Activated CD4-positive, alpha-beta T cell treated with anti-CD3 and anti-CD28 coated beads for 1 hour (primary cell): ENCODE measurements around the gene FREM3.
A peak's percentile ranks its signal among the peaks of the same experiment; 100 is the strongest.
"Not testable (repeated sequence)": the region's sequence is repeated elsewhere in the genome, so short reads cannot be mapped to it uniquely, and the experiment has no call there.

ENCODE experiments used
- DNase-seq: peaks from one replicate; pipeline ENCODE4 v3.0.0-alpha.2; 2020

FREM3 gene

DNA sequence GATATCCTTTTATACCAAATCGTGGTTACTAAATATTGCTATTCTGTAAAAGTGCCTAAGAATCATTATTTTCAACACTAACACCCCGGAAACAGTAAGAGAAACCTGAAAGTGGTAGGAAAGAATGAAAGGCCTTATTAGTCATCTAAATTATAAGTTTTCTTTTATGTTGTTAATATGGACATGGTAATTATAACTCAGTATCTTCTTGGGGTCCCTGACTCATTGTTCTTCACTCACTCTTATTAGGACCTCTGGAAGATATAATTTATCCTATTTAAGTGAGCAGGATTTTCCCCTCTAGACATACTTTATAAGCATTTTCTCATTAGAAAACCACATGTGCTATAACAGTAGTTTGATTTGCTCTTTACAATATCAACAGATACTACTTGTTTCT is 136.0 kb downstream of the FREM3 start:
- DNase-seq = no peak

DNA sequence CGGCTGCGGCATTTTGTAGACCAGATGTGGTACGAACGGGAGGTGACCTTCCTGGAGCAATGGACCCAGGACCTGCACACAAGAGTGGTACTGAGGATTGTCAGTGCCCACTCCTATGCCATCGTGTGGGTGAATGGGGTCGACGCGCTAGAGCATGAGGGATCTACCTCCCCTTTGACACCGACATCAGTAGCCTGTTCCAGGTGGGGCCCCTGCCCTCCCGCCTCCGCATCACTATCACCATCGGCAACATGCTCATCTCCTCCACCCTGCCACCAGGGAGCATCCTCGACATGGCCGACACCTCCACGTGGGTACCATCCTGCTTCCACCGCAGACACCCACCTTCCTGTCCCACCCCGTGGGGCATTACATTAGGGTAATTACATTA is 140.7 kb downstream of the FREM3 start:
- DNase-seq = peak; percentile 21

DNA sequence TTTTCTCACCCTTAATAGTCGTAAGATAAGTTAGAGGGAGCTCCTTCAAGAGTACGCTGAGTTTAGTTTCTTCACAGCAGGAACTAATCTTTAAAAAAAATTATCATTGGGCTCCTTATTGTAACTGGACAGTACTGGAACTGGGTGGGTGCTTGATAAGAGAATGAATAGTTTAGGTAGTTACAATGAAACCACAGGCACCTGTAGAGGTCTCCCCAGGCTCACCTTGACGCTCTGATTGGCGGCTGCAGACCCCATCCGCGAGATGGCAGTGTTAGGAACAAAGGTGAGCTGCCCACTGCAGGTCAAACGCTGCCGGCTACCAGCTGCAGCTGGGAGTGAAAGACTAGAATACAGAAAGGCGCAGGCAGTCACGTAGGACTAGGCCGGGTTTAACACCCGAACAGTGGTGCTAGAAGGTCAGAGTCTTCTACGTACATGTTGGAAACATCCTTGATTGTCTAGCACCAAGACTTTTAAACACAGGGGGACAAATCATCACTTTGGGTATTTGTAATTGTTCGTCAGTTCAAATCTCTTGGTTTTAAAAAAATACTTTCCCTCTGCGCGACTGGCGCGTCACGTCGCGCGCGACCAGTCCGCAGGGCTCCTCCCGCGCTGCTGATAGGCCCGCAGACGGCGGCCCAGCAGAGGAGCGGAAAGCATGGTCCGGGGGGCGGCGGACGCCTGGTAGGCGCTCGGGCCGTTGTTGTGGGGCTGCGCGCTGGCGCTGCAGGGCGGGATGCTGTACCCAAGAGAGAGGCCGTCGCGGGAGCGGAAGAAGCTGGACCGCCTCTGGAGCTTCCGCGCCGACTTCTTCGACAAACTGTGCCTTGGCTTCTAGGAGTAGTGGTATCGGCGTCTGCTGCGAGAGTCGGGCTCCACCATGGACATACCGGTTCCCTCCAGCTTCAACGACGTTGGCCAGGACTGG is 141.4 kb downstream of the FREM3 start:
- DNase-seq = peak; percentile 68

DNA sequence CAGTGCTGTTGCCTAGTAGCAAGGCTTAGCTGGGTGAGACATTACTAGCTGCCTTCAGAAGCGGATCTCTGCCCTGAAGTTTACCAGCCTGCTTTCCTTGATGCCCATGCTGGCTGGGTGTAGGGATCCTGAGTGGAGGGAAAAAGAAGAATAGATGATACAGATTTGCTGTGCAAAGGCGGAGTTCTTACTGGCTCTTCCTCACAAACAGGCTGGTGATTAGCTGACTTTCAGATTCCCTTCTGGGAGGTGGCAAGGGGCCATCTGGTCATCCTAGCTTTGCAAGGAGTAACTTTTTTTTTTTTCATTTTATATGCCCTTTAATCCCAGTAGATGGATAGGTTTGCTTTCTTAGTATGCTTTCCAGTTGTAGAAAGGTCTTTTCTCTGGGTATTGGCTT is 142.2 kb downstream of the FREM3 start:
- DNase-seq = no peak

DNA sequence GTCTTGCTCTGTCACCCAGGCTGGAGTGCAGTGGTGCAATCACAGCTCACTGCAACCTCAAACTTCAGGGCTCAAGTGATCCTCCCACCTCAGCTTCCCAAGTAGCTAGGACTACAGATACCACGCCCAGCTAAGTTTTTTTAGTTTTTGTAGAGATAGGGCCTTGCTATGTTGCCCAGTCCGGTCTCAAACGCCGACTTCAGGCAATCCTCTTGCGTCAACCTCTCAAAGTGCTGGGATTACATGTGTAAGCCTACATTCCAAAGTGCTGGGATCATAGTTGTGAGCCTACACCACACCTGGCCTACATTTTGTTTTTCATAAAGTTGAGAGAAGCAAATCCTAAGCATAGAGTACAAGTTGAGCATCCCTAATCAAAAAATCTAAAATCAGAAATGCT is 144.8 kb downstream of the FREM3 start:
- no peak for DNase-seq

DNA sequence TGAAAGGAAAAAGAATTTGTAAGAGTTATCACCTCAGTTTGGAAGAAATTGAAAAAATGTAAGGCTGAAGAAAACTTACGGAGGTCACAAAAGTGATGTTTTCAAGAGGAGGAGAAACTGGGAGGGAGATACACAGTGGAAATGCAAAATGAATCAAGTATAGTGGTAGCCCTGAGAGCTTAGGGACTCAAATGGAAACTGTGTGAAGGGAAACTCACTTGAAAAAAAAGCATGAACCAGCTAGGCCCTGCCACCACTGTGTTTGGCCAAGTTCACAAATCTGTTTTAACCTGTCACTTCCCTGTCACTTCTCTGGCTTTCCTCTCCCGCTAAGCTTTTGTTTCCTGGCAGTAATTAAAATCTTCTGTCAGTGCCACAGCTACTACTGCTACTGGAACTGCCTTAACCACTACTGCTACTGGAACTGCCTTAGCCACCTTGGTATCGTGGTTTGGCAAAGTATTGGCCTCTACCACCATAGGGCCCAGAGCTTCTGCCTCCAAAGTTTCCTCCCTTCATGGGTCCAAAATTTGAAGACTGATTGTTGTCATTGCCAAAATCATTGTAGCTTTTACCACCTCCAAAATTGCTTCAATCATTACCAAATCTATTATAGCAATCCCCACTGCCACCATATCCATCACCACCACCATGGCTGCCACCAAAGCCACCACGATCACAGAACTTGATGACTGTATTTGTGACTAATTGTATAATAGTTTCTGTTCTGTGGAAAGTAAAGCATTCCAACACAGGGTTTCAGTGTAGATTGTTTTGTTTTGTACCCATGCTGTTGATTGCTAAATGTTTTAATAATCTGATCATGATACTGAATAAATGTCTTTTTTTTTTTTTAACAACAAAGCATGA is 145.5 kb downstream of the FREM3 start:
- DNase-seq = no peak

DNA sequence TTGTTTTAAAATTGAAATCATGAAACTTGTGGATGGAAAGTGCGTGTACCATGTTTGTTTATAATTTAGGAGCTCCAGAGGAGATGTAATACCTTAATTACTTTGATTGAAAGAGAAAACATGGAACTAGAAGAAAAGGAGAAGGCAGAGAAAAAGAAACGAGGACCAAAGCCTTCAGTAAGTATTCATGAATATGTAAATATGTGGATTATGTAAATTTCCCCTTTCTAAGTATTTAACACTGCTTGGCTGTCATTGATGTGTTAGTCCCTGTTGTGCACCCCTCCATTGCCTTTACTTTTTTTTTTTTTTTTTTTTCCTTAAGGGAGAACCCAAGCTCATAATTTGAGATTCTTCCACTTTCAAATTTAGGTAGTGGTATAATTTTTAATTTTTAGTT is 150.5 kb downstream of the FREM3 start:
- DNase-seq = no peak

DNA sequence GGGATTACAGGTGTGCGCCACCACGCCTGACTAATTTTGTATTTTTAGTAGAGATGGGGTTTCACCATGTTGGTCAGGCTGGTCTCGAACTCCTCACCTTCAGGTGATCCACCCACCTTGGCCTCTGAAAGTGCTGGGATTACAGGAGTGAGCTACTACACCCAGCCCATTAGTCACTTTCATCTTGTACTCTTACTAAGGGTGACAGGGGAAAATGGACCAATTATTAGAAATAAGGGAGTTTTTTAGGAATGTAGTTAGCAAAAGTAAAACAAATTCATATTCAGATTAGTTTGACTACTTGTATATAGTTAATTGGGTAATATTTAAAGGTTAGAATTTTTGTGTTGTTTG is 160.8 kb downstream of the FREM3 start:
- no peak for DNase-seq

DNA sequence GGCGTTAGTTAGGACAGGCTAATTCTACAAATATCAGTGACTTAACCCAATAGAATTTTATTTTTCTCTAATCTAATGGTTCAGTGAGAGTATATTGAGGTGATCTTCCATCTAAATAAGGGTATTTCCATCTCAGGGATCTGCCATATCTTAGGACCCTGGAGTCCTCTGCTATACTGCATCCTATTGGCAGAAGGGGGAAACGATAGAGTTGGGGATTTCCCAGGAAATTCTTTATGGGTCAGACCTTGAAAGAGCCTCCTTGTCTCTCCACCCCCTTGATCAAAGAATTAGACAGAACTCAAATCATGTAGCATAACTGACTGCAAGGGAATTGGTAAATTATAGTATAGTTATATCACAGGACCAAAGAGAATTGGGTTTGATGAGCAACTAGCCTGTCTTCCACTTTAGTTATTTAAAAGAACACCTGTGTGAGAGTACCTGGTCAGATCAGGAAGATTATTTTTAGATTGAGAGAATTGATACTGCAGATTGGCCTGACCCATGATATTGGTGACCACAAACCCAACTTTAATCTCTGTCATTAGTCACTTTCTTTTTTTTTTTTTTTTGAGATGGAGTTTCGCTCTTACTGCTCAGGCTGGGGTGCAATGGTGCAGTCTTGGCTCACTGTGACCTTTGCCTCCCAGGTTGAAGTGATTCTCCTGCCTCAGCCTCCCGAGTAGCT is 161.4 kb downstream of the FREM3 start:
- no peak for DNase-seq

DNA sequence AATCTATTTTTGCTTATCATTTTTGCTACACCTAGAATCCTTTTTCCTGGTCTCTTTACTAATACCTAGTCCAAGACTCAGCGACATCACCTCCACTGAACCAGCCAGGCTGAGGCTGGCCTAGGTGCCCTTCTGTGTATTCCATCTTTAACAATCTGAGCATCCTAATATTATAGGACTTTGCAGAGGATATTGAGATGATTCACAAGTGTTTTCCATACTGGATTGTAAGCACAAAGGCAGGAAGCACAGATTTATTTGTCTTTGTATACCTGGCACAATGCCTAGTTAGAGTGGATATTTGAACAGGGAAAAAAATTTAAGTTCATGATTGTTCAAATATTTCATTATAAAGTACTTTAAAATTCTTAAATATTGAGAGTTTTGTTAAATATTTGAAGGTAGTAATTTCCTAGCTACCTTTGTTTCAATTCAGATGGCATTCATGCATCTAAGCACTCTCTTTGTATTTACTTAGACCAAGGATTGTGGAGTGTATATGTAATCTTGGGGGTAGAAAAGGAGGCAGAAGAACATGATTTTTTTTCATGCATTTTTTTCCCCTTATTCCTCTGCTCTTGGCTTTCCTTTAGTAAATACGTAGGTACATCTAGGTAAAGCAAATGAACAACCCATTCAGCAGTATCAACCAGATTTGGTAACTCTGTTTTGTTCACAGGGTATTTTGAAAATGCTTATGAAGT is 168.5 kb downstream of the FREM3 start:
- no peak for DNase-seq

DNA sequence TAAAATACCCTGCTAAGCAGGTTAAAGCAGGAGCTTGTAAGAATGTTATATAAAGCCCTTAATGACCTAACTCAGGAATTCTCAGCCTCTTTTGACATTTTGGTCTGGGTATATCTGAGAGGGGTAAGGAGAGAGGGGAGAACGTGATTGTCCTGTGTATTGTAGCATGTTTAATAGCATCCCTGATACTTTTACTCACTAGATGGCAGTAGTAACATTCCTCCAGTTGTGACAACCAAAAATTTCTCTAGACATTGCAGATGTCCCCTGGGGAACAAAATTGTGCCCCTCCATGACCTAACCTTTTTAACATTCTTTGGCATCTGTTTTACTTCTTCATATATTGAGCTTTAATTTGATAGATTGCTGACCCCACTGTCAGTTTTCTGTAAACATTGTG is 169.1 kb downstream of the FREM3 start:
- no peak for DNase-seq

DNA sequence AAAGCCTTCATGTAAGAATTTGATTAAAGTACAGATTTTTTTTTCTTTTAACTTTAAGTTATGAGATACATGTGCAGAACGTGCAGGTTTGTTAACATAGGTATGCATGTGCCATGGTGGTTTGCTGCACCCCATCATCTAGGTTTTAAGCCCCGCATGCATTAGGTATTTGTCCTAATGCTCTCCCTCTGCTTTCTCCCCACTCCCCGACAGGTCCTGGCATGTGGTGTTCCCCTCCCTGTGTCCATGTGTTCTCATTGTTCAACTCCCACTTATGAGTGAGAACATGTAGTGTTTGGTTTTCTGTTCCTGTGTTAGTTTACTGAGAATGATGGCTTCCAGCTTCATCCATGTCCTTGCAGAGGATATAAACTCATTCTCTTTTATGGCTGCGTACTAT is 172.4 kb downstream of the FREM3 start:
- not testable (repeated sequence) for DNase-seq
